Activated naive CD8-positive, alpha-beta T cell (primary cell): ENCODE data around the gene FAM110A.

Source experiments
- H3K27ac Mint-ChIP-seq: one replicate; pipeline ENCODE4 v1.8.0; 2021; ENCODE audit warnings: mixed read lengths
- H3K27me3 Mint-ChIP-seq: one replicate; pipeline ENCODE4 v1.8.0; 2021; ENCODE audit warnings: mixed read lengths
- H3K36me3 Mint-ChIP-seq: one replicate; pipeline ENCODE4 v1.8.0; 2021; ENCODE audit warnings: mixed read lengths
- H3K4me1 Mint-ChIP-seq: one replicate; pipeline ENCODE4 v1.8.0; 2021; ENCODE audit warnings: low read depth, mixed read lengths
- H3K4me3 Mint-ChIP-seq: one replicate; pipeline ENCODE4 v1.8.0; 2021; ENCODE audit warnings: mild to moderate bottlenecking, mixed read lengths
- H3K9me3 Mint-ChIP-seq: one replicate; pipeline ENCODE4 v1.8.0; 2021; ENCODE audit warnings: low read depth, mixed read lengths

Gene FAM110A

DNA sequence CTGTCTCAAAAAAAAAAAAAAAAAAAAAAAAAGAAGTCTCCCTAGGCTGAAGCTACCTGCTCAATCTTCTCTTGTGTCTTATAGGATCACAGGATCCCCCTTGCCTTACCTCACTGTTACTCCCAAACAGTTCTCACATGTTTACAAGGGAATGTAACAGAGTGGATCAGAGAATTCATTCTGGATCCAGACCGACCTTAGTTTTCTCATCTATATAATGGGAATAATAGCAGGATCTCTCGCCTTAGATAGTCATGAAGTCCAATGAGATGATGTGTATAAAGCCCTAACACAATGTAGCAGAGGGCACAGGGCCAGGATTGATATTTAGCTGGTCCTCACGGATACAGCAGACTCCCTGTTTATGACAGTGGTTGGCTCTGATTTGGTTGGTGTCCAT lies 2.3 kb upstream of the FAM110A start:
- H3K4me1 Mint-ChIP-seq, result peaks cover 24% of the 10 kb centered on the region
- no peak overlapping the region for H3K4me3 Mint-ChIP-seq
- H3K9me3 Mint-ChIP-seq, result no peaks in the 10 kb centered on the region
- H3K27me3 Mint-ChIP-seq, result no peaks in the 10 kb centered on the region
- H3K36me3 Mint-ChIP-seq, result no peaks in the 10 kb centered on the region
- H3K27ac Mint-ChIP-seq, result no peak overlapping the region

DNA sequence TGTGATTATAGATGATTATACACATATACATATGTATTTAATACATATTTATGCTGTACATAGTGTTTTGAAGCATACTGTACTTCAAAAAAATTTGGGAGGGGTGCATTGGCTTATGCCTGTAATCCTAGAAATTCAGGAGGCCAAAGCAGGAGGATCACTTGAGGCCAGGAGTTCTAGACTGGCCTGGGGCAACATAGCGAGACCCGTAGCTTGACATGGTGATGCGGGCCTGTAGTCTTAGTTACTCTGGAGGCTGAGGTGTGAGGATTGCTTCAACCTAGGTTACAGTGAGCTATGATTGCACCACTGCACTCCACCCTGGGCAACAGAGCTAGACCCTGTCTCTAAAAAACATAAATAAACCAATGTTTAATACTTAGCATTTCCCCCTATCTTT lies 1.6 kb upstream of the FAM110A start:
- Mint-ChIP-seq H3K27me3 (no peaks in the 10 kb centered on the region), H3K36me3 (no peaks in the 10 kb centered on the region), H3K27ac (no peak overlapping the region), H3K4me3 (no peak overlapping the region), H3K4me1 (peaks cover 30% of the 10 kb centered on the region), H3K9me3 (no peaks in the 10 kb centered on the region)

DNA sequence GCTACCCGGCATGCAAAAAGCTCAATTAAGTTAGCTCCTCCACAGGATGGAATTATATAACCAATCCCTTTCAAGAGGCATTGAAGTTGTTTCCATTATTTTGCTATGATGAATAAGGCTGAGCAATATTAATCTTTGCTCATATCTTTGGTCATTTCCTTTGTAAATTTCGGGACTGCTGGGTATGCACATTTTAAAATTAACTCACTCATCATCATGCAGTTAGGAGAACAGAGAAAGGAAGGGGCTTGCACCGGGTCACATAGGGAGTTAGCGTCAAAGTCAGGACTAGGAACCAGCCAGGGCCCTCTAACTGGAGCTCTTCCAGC lies 430 bp upstream of the FAM110A start:
- peaks cover 3% of the 10 kb centered on the region for H3K36me3 Mint-ChIP-seq
- peaks cover 36% of the 10 kb centered on the region for H3K4me1 Mint-ChIP-seq
- peak overlapping the region; percentile 92 for H3K4me3 Mint-ChIP-seq
- H3K9me3 Mint-ChIP-seq, result no peaks in the 10 kb centered on the region
- H3K27me3 Mint-ChIP-seq, result no peaks in the 10 kb centered on the region
- peak overlapping the region; percentile 89 for H3K27ac Mint-ChIP-seq

DNA sequence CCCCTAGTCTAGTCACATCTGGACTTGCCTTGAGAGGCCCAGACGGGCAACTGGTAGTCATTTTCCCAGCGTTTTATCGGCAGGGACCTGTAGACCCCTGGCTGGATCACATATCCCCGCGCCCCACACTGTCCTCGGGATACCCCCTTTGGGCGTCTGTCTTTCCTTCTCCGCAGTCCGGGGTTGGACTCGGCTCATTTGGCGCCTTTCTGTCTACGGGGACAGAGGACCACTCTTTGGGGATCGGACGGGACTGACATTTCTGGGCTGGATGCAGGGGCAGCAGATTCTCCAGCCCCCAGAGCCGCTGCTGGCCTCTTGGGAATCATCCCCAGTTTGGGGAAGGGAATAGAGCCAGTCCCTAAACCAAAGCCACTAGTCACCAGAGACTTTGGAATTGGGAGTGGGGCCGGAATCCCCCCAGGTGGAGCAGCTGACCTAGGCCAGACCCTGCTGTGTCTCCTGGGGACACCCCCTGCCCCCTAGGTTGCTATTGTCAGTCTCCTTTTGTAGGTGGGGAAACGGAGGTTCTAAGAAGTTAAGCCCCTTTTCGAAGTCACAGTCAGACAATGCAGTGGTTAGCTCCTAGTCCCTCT lies 734 bp downstream of the FAM110A start:
- Mint-ChIP-seq H3K4me1 (peaks cover 40% of the 10 kb centered on the region), H3K36me3 (peaks cover 7% of the 10 kb centered on the region), H3K9me3 (no peaks in the 10 kb centered on the region), H3K27me3 (no peaks in the 10 kb centered on the region), H3K27ac (peak overlapping the region; percentile 72), H3K4me3 (peak overlapping the region; percentile 92)

DNA sequence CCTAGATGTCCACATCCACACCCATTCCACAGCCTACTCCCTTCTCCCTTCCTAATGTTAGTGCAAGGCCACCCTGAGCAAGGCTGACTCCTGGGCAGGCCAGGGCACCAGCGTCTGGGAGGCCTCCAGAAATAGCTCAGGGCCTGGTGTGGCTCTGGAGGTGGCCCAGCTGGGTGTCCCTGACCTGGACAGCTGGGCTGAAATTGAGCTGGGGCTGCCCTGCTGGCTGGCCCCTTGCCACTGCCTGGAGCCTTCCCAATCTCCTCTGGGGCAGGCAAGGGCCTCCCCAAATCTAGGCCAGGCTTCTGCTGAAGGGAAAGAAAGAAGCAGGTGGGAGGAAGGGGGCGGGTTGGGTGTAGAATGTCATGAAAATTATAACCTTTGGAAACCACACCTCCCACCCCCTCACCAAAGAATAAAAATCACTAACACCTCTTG lies 2.1 kb downstream of the FAM110A start:
- no peaks in the 10 kb centered on the region for H3K9me3 Mint-ChIP-seq
- H3K4me1 Mint-ChIP-seq, result peaks cover 43% of the 10 kb centered on the region
- peak overlapping the region; percentile 68 for H3K4me3 Mint-ChIP-seq
- H3K36me3 Mint-ChIP-seq, result peaks cover 7% of the 10 kb centered on the region
- no peaks in the 10 kb centered on the region for H3K27me3 Mint-ChIP-seq
- peak overlapping the region; percentile 68 for H3K27ac Mint-ChIP-seq

DNA sequence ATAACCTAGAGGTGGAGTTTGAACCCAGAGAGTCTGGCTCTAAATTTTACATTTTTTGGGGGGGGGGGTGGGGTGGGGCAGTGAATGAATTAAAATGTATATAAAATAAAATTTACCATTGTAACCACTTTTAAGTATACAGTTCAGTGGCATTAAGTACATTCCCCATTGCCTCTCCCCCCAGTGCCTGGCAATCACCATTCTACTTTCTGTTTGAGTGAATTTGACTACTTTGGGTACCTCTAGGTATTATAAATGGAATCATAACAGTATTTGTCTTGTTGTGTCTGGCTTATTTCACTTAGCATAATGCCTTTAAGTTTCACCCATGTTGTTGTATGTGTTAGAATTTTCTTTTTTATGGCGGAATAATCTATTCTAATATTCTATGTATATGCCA lies 2.7 kb downstream of the FAM110A start:
- Mint-ChIP-seq H3K27ac (no peak overlapping the region), H3K9me3 (no peaks in the 10 kb centered on the region), H3K36me3 (peaks cover 7% of the 10 kb centered on the region), H3K4me1 (peaks cover 44% of the 10 kb centered on the region), H3K27me3 (no peaks in the 10 kb centered on the region), H3K4me3 (peak overlapping the region; percentile 31)

DNA sequence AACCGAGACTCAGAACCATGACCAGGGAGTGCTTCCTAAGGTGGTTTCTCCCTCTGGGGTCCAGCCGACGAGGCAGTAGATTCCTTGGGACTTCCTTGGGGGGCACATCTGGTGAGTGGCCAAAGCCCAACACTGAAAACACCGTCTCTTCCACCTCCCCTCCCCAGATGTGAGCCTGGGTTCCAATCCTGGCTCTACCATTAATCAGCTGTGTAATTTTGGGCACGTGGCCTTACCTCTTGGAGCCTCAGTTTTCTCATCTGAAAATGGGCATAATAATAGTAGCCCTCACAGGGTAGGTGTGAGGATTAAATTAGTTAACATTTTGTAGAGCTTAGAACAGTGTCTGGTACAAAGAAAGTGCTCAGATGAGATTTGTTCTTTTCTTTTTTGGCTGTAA lies 5.5 kb downstream of the FAM110A start:
- peaks cover 7% of the 10 kb centered on the region for H3K36me3 Mint-ChIP-seq
- no peak overlapping the region for H3K27ac Mint-ChIP-seq
- H3K27me3 Mint-ChIP-seq, result no peaks in the 10 kb centered on the region
- no peaks in the 10 kb centered on the region for H3K9me3 Mint-ChIP-seq
- peaks cover 55% of the 10 kb centered on the region for H3K4me1 Mint-ChIP-seq
- no peak overlapping the region for H3K4me3 Mint-ChIP-seq

DNA sequence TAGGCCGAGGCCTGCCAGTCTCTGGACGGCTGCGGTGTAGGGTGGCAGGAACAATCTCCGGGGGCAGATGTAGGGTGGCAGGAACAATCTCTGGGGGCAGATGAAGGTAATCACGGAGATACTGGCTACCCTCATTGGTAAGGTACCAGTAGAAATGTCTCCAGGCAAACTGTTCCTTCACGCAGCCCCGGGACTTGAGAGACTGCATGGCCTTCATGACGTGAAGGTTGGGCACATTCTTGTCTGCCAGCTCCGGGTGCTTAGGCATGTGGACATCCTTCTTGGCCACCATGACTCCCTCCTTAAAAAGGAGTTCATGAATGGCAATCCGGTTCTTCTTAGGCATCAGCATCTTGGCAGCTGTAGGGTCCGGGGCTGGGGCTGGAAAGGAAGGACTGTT lies 6.1 kb downstream of the FAM110A start:
- Mint-ChIP-seq H3K4me1 (peaks cover 55% of the 10 kb centered on the region), H3K27ac (no peak overlapping the region), H3K9me3 (no peaks in the 10 kb centered on the region), H3K36me3 (peaks cover 7% of the 10 kb centered on the region), H3K27me3 (no peaks in the 10 kb centered on the region), H3K4me3 (no peak overlapping the region)

DNA sequence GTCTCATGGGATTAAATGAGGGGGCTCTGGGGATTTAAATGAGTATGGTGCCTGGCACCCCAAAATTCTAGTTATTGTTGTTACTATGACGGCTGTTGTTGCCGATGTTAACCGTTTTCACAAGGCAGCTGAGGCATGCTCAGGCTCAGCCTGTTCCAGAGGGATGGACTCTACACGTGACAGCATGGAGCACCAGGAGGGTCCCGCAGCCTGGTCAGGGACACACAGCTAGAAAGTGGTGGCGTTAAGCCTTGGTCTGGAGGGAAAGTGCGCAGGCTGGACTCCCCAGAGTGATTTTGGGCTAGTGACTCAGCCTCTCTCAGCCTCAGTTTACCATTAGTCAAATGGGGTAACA lies 7.0 kb downstream of the FAM110A start:
- peaks cover 7% of the 10 kb centered on the region for H3K36me3 Mint-ChIP-seq
- H3K27me3 Mint-ChIP-seq, result no peaks in the 10 kb centered on the region

DNA sequence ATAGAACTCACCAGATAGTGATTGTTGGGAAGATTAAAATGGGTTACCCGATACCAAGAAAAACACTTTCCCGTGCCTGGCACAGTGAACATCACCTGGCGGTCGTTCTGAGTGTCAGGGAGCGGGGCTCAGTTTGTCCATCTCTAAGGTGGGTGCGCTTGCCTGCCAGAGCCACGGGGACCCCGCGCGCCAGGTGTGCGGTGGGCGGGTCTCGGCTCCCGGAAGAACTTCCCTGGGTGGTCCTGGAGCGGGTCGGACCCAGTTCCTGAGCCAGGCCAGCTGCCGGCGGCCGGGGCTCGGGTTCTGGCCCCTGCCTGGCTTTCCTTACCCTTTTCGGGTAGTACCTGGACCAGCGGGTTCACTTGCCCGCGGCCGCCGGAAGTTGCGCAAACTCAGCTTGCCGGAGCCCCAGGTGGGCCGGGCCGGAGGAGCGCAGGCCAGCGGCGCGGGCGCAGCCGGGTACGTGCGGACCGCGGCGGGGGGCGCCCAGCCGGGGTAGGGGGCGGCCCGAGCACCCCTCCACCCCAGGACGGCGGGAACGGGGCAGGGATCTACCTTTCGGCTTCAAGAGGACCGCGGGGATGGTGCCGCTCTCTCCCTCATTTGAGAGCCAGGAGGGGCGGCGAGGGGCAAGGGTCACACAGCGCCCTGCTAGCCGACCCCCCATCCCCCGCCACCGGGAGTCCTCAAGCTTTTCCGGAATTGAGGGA lies 7.5 kb downstream of the FAM110A start:
- Mint-ChIP-seq H3K27me3 (no peaks in the 10 kb centered on the region), H3K4me1 (peaks cover 47% of the 10 kb centered on the region), H3K9me3 (no peaks in the 10 kb centered on the region), H3K4me3 (peak overlapping the region; percentile 79), H3K27ac (no peak overlapping the region), H3K36me3 (peaks cover 7% of the 10 kb centered on the region)

More for the DNA sequence above, 7.0 kb downstream of the FAM110A start:
- Mint-ChIP-seq H3K9me3 (no peaks in the 10 kb centered on the region), H3K4me1 (peaks cover 48% of the 10 kb centered on the region), H3K27ac (no peak overlapping the region), H3K4me3 (peak overlapping the region; percentile 79)

DNA sequence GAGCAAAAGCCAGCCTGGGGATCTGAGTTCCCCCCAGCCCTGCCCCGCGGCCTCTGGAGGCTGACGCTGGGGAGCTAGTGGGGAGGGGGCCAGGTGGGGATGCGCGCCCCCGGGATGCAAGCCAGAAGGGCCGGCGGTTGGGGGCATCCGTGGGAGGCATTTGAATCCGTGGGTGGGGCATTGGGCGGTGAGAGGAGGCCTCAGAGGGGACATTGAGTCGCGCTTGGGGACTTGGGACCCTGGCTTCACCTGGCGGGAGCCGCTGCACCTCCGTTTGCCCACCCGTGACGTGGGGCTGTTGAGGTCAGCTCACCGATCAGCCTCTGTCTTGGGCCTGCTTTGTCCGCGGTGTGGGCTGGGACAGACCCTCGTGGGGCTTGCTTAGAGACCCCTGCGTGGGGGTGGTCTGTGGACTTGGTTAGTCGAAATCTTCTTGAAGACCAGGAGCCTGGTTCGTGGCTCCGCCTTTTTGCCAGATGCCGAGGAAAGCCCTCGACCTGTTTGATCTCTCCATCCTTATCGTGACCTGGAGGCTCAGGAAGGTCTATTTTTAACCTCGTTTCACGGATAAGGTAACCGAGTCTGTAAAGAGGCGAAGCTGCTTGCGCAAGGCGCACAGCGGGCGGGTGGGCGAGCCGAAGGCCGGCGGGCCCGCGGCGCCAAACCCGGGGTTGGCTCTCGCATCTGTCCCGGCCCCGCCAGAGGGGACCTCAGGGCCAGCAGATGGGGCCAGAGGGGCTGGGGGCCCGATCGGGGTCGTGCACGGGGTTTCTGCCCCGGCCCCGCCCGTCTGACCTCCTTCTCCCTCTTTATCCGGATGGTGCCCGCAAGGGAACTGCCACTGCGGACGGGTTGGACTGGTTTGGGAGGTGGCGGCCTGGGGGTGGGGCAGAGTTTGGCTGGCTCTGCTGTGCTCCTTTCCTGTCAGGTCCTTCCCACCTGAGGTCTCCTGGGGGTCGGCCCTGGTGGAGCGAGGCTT lies 8.3 kb downstream of the FAM110A start:
- peaks cover 48% of the 10 kb centered on the region for H3K4me1 Mint-ChIP-seq
- no peak overlapping the region for H3K27ac Mint-ChIP-seq

DNA sequence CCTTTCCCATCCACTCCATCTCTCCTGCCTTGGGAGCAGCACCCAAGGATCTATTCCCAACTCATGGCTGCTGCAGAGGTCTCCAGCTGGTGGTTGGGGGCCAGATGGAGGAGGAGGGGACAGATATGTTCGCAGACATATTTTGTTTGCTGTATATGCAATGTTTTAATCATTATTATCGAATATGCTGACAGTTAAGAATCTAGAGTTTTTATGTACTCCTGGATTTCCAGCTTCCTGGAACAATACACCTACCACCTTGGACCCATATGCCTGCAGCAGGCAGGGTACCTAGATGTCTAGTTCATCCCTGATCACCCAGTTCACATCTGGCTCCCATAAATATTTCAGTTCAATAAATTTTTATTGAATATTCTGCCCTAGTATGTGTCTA lies 9.0 kb downstream of the FAM110A start:
- Mint-ChIP-seq H3K36me3 (peaks cover 5% of the 10 kb centered on the region), H3K4me3 (peak overlapping the region; percentile 59), H3K27ac (no peak overlapping the region), H3K4me1 (peaks cover 51% of the 10 kb centered on the region), H3K27me3 (no peaks in the 10 kb centered on the region), H3K9me3 (no peaks in the 10 kb centered on the region)

More for the DNA sequence above, 8.3 kb downstream of the FAM110A start:
- Mint-ChIP-seq H3K36me3 (peaks cover 7% of the 10 kb centered on the region), H3K9me3 (no peaks in the 10 kb centered on the region), H3K27me3 (no peaks in the 10 kb centered on the region), H3K4me3 (peak overlapping the region; percentile 71)

DNA sequence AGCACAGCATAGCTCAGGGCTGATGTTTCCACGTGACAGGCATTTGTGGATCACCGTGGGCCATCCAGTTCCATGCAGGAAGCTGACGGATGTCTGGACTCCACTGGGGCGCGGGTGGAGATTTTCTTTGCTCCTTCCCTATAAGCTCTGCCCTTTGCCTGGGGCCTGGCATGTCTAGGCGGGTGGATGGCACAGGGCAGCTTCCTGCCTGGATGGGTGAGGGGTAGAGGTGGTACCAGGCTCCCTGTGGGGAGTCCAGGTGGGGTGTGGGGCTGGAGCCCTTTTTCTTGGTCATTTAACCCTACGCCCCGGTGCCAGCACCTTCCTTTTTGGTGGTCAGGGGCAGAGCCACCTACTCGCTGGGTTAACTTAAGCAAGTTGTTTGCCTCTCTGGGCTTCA lies 10.4 kb downstream of the FAM110A start:
- peaks cover 55% of the 10 kb centered on the region for H3K4me1 Mint-ChIP-seq
- no peaks in the 10 kb centered on the region for H3K9me3 Mint-ChIP-seq
- H3K27me3 Mint-ChIP-seq, result no peaks in the 10 kb centered on the region
- no peak overlapping the region for H3K27ac Mint-ChIP-seq
- H3K36me3 Mint-ChIP-seq, result no peaks in the 10 kb centered on the region
- H3K4me3 Mint-ChIP-seq, result no peak overlapping the region

DNA sequence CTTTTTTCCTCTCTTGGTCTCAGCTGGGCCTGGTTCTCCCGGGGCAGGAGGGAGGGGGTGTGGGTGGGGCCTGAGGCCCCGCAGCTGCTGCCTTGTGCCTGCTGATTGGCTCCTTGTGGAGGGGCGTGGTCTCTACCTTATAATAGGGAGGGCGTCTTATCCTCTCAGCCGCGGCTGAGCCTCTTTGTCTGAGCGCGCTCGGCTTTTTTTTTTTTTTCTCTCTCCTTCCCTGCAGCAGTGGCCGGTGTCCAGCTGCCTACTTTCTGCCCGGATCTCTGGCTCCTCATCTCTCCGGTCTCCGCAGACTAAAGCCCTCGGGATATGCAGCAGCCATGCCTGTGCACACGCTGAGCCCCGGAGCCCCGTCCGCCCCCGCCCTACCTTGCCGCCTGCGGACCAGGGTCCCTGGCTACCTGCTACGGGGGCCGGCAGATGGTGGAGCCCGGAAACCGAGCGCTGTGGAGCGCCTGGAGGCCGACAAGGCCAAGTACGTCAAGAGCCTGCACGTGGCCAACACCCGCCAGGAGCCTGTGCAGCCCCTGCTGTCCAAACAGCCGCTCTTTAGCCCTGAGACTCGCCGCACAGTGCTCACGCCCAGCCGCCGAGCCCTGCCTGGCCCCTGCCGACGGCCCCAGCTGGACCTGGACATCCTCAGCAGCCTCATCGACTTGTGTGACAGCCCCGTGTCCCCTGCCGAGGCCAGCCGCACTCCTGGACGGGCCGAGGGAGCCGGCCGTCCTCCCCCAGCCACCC lies 11.1 kb downstream of the FAM110A start:
- Mint-ChIP-seq H3K36me3 (no peaks in the 10 kb centered on the region), H3K9me3 (no peaks in the 10 kb centered on the region), H3K27me3 (no peaks in the 10 kb centered on the region), H3K4me3 (peak overlapping the region; percentile 90), H3K4me1 (peaks cover 59% of the 10 kb centered on the region), H3K27ac (peak overlapping the region; percentile 58)
